Body of pancreas (tissue), 4 donors: Measurements from ENCODE around the gene RANGAP1.

Source experiments
- POLR2A ChIP-seq, 3 donors: fragments of 450-650 bp; IDR thresholded peaks; one replicate each; pipeline ENCODE4 v1.6.1; 2016; ENCODE audit warnings: antibody characterized with exemption in 3 of 3, mild to moderate bottlenecking in 2 of 3
- TF ChIP-seq, protein P1 (sequence below), 7 experiments: fragments of 450-650 bp in 4 of 7; fragments of 200-600 bp in 3 of 7; sonication (generic) in 3 of 7; IDR thresholded peaks; one replicate each; pipeline ENCODE4 v1.5.1; 2016 to 2019; ENCODE audit warnings: antibody characterized with exemption in 7 of 7

DNA sequence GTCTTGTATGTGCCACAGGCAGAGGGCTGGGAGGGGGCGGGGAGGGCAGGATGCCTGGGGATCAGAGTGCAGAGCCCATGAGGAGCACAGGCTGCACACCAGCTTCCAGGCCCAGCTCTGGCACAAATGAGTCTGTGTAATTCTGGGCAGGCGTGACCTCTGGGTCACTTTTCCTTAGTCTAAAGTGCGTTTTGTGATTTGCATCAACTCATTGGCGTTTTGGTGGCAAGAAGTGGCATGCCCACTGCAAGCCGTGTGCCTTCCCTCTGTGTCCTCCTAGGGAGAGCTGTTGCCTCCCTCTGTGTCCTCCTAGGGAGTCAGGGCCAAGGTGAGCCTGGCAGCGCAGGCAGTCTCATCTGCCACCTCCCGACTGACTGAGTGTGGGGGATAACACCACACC lies 62.5 kb downstream of the RANGAP1 start:
- TF ChIP-seq, protein P1, sequence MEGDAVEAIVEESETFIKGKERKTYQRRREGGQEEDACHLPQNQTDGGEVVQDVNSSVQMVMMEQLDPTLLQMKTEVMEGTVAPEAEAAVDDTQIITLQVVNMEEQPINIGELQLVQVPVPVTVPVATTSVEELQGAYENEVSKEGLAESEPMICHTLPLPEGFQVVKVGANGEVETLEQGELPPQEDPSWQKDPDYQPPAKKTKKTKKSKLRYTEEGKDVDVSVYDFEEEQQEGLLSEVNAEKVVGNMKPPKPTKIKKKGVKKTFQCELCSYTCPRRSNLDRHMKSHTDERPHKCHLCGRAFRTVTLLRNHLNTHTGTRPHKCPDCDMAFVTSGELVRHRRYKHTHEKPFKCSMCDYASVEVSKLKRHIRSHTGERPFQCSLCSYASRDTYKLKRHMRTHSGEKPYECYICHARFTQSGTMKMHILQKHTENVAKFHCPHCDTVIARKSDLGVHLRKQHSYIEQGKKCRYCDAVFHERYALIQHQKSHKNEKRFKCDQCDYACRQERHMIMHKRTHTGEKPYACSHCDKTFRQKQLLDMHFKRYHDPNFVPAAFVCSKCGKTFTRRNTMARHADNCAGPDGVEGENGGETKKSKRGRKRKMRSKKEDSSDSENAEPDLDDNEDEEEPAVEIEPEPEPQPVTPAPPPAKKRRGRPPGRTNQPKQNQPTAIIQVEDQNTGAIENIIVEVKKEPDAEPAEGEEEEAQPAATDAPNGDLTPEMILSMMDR (IDR thresholded peaks at IDR 0.05): no peak
- no peak for TF ChIP-seq POLR2A (IDR thresholded peaks at IDR 0.05)
